Right lung (tissue), 5 donors: Measurements from ENCODE around the gene CGB1. TPM values are rescaled to one million over a fixed set of nuclear protein-coding genes. Genes with fewer than 3 reads are reported as not detected.
"Not testable (repeated sequence)": the region's sequence is repeated elsewhere in the genome, so short reads cannot be mapped to it uniquely, and the experiment has no call there.

Experiments used
- DNase-seq, 2 donors: peaks; one replicate each; pipeline ENCODE4 v3.0.0-alpha.2; 2013
- polyA plus RNA-seq, 5 donors: library from polyadenylated mRNA; unstranded; fragments of 120-200 nt; gene quantifications; one replicate each; pipeline versions ENCODE4 v1.2.1 to v1.2.3, GENCODE V29; 2013; ENCODE audit warnings: inconsistent platforms in 1 of 5, low replicate concordance in 1 of 5; ENCODE audit not compliant: insufficient read length in 5 of 5, insufficient read depth in 1 of 5

Gene CGB1
- polyA plus RNA-seq, 5 donors: not detected

- no peak for DNase-seq
Measured at GRCh38 chr19:49022116-49022515, 14.6 kb downstream of the CGB1 start.

- DNase-seq: no peak
Measured at GRCh38 chr19:49020931-49021895, 15.5 kb downstream of the CGB1 start.

- DNase-seq: no peak
Measured at GRCh38 chr19:49020342-49020741, 16.4 kb downstream of the CGB1 start.

- DNase-seq: no peak
Measured at GRCh38 chr19:49019242-49019932, 17.3 kb downstream of the CGB1 start.

- not testable (repeated sequence) for DNase-seq
Measured at GRCh38 chr19:49018388-49019241, 18.1 kb downstream of the CGB1 start.

DNA sequence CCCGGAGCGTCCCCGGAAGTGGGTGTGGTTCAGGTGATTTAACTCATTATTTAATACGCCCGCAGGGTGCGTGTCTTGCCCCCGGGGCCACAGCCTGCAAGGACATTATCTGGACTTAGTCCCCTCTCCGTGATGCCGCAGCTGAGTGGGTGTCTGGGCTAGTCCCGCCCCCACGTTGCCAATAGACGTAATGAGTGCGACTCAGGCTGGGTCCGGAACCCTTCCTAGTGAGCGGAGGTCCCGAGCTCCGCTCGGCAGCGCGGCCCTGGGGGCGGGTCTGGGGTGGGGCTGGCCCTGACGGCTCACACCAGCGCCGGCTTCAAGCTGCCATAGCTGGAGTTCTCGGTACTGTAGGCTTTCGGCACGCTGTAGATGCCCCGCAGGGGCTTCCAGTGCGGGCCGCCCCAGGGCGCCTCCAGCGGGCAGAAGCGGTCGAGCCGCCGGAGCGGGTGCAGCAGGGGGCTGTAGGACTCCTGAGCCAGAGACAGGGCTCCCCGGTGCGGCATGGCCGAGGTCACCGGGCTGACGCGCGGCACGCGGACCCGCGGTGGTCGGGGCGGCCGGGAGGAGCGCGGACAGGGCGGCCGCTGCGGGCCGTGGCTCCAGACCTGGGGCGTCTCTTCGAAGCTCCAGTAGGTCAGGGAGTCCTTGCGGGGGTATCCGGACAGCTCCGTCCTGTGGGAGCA lies 18.9 kb downstream of the CGB1 start:
- no peak for DNase-seq

DNA sequence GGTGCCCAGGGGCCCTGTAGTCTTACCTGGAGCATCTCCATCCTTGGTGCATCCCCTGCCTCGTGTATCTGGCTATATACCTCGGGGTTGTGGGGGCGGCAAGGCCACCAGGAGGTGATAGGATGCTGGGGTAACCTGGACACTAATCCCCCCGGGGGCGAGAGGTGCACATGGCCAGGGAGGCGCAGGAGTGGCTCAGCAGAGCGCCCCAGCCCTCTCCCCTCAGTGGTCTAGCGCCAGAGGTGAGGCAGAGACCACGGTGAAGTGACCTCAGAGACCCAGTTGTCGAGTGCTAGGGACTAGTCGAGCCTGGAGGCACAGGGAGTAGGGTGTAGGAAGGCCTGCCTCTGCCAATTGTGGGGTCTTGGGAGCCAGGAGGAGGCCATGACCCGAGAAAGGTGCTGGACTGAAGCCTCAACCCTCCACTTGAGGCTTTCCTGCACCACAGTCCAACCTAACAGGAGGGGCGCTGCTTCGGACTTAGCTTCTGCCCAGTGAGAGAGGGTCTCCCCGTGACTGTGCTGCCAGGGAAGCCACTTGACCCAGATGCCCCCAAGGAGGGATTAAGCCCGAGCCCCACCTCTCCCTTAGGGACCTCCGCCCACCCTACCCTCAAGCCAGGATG lies 19.5 kb downstream of the CGB1 start, which contains the start of gene LHB:
LHB (minus strand) TSS at position 51 of the 625 bp plus-strand sequence; CDS start at position 41, 10 bp downstream.
- no peak for DNase-seq

GRCh38 chr19:49016067-49016839 lies 20.4 kb downstream of the CGB1 start:
- DNase-seq: no peak

DNA sequence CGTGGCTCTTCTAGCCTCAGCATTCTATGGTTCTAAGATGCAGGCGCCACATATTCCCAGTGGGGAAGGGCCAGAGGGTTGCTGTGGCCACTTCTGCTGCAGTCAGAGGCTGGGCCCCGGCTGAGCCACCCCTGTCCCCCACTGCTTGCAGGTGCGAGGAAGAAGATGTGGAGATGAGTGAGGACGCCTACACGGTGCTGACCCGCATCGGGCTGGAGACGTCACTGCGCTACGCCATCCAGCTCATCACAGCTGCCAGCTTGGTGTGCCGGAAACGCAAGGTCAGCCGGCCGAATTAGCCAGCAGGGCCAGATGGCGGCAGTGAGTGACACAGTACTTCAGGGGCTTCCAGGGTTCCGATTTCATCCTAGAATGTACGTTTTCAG lies 21.8 kb downstream of the CGB1 start:
- no peak for DNase-seq

- no peak for DNase-seq
Measured at GRCh38 chr19:49014123-49014869, 22.4 kb downstream of the CGB1 start.

DNA sequence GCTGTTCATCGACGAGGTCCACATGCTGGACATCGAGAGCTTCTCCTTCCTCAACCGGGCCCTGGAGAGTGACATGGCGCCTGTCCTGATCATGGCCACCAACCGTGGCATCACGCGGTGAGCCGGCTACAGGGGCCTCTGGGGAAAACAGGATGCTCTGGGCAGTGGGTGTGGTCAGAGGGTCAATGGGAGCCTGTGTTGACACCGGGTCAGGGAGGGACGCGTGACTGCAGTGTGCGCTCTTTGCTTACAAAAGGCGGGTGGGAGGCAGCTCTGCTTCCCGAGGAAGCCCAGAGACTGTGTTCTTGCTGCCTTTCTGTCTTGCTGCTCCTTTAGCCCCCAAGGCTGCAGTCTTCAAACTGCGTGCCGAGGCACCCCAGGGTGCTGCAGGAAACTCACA lies 25.5 kb downstream of the CGB1 start:
- no peak for DNase-seq

- DNase-seq: no peak
Measured at GRCh38 chr19:49010453-49010852, 26.2 kb downstream of the CGB1 start.

GRCh38 chr19:49009828-49010227 lies 26.9 kb downstream of the CGB1 start:
- no peak for DNase-seq

GRCh38 chr19:49006905-49007304 lies 29.8 kb downstream of the CGB1 start:
- DNase-seq: no peak

- no peak for DNase-seq
Measured at GRCh38 chr19:49004964-49005614, 31.6 kb downstream of the CGB1 start.

DNA sequence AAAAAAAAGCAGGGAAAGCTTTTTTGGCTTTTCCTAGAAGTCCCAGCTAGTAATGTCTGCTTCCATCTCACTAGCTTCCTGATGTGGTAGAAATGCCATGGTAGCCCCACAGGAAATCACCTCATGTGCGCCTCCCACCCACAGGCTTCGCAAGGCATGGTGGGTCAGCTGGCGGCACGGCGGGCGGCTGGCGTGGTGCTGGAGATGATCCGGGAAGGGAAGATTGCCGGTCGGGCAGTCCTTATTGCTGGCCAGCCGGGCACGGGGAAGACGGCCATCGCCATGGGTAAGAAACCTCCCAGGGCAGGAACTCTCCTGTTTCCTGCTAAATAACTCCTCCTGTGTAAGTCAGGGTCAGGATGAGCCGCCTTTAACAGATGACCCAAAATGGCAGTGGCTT lies 32.6 kb downstream of the CGB1 start:
- DNase-seq: no peak

DNA sequence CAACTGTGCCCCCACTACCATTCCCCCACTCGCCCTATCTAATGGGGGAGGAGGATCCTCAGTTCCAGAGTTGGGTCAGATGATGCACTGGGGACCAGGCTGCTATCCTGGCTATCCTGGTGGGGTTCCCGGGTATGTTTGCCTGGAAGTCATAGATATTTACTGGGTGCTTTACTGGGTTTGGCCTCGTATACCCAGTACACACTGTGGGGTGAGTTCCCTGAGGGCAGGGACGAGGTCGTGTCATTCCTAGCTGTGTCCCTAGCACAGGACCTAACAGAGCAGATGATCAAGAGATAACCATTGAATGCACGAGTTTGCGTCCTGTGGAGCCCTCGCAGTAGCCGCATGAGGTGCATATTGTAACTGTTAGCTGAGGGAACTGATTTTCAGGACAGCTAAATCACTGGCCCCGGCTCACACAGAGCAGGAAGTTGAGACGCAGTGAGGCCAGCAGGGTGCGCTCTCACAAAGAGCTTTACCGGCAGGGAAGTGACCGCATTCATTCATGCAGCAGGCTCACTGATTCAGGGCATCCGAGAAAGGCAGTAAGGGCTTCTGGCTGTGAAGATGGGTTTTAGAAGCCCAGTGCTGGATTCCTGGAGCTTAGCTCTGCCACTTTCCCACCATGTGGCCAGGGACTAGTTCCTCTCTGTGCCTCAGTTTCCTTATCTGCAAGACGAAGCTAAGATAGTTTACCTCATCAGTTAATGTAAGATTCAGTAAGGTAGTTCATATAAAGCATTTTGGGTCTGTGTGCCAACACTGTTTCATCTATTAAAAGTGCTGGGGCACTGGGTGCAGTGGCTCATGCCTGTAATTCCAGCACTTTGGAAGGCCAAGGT lies 37.0 kb downstream of the CGB1 start:
- no peak for DNase-seq

DNA sequence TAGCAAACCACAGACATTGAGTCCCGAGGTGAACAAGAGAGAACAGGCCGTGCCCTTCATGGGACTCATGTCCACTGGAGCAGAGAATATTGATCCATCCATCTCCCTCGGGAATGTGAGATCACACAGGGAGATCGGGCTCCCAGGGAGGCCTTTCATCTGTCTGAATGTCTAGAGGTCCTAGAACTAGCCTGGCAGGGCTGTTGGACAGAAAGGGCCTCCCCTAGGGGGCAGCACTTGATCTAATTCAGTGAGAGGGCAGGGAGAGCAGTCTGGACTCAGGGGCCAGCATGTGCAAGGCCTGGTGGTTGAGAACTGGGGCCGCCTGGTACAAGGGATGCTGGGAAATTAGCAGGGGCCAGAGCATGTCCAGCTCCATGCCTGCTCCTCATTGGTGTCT lies 38.7 kb downstream of the CGB1 start:
- no peak for DNase-seq
